ENCODE data around the gene GAREM1.
"Not testable (repeated sequence)": the region's sequence is repeated elsewhere in the genome, so short reads cannot be mapped to it uniquely, and the experiment has no call there.

GAREM1 gene

GRCh38 chr18:32470714-32471633 lies at the start of gene GAREM1:
Gene GAREM1 (minus strand): TSS chr18:32470882. CDS start chr18:32470428, 454 bp downstream.
- DNase-seq = peak; percentile 85

GRCh38 chr18:32511147-32511546 lies 40.5 kb upstream of the GAREM1 start:
- DNase-seq = no peak

- no peak for DNase-seq
Measured at GRCh38 chr18:32509111-32509510, 38.4 kb upstream of the GAREM1 start.

GRCh38 chr18:32507093-32507492 lies 36.4 kb upstream of the GAREM1 start:
- no peak for DNase-seq

GRCh38 chr18:32502014-32502413 lies 31.3 kb upstream of the GAREM1 start:
- no peak for DNase-seq

GRCh38 chr18:32501242-32501641 lies 30.6 kb upstream of the GAREM1 start:
- not testable (repeated sequence) for DNase-seq

- DNase-seq = no peak
Measured at GRCh38 chr18:32483002-32483401, 12.3 kb upstream of the GAREM1 start.

GRCh38 chr18:32482117-32482516 lies 11.4 kb upstream of the GAREM1 start:
- no peak for DNase-seq

GRCh38 chr18:32480581-32480980 lies 9.9 kb upstream of the GAREM1 start:
- no peak for DNase-seq

- no peak for DNase-seq
Measured at GRCh38 chr18:32478807-32479206, 8.1 kb upstream of the GAREM1 start.

- DNase-seq = no peak
Measured at GRCh38 chr18:32478317-32478716, 7.6 kb upstream of the GAREM1 start.

- DNase-seq = no peak
Measured at GRCh38 chr18:32476106-32476505, 5.4 kb upstream of the GAREM1 start.

GRCh38 chr18:32475069-32475468 lies 4.4 kb upstream of the GAREM1 start:
- not testable (repeated sequence) for DNase-seq

GRCh38 chr18:32473325-32473724 lies 2.6 kb upstream of the GAREM1 start:
- DNase-seq = no peak

GRCh38 chr18:32472841-32473240 lies 2.2 kb upstream of the GAREM1 start:
- no peak for DNase-seq

GRCh38 chr18:32470460-32470713 lies 295 bp downstream of the GAREM1 start:
- no peak for DNase-seq

- DNase-seq = peak; percentile 12
Measured at GRCh38 chr18:32469691-32470459, 807 bp downstream of the GAREM1 start.

GRCh38 chr18:32469190-32469651 lies 1.5 kb downstream of the GAREM1 start:
- DNase-seq = no peak

- DNase-seq = no peak
Measured at GRCh38 chr18:32468147-32468845, 2.4 kb downstream of the GAREM1 start.

- no peak for DNase-seq
Measured at GRCh38 chr18:32461709-32462272, 8.9 kb downstream of the GAREM1 start.

GRCh38 chr18:32460171-32460731 lies 10.4 kb downstream of the GAREM1 start:
- DNase-seq = no peak

- no peak for DNase-seq
Measured at GRCh38 chr18:32459361-32460101, 11.2 kb downstream of the GAREM1 start.
